Measurements from ENCODE around the gene SLC29A3.

DNA sequence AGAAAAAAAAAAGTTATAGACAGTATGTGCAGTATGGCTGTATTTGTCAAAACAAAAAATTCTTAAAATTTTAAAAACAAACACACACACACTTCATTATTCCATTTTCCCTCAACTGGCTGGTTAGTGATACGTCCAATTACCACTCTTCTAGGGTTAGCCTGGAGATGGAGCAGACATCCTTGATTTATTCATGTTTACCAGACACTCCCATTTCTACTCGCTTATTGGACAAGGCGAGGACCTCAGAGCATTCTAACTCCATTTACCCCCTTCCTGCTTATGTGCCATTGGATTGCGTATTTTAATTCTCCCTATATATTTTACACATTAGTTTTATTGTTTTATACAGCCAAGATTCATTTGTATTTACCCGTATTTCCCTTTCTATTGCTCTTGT, 69.1 kb downstream of the SLC29A3 start:
- TF ChIP-seq CTCF (IDR thresholded peaks at IDR 0.05) = no peak
- no peak for TF ChIP-seq POLR2A (IDR thresholded peaks at IDR 0.05)
